RWPE2 (cell line): ENCODE data around the gene P2RX4.

Experiments
- ATAC-seq: fragments of 200-7000 bp; cut with Tn5 transposase; 3 replicates; pipeline ENCODE4 v1.9.1; 2021; ENCODE audit warnings: low read depth
- DNase-seq: peaks from one replicate; pipeline ENCODE4 v3.0.0-alpha.2; 2020; ENCODE audit warnings: low spot score
- H3K27ac ChIP-seq: fragments of 450-650 bp; 2 replicates; pipeline ENCODE4 v1.5.1; 2017; ENCODE audit warnings: mild to moderate bottlenecking; ENCODE audit not compliant: poor library complexity, severe bottlenecking
- H3K27me3 ChIP-seq: fragments of 250-450 bp; sonication (Bioruptor Pico); 2 replicates; pipeline ENCODE4 v1.5.1; 2021; ENCODE audit warnings: mild to moderate bottlenecking, moderate library complexity; ENCODE audit not compliant: insufficient read depth, poor library complexity, severe bottlenecking
- H3K36me3 ChIP-seq: fragments of 250-450 bp; sonication (Bioruptor Pico); 2 replicates; pipeline ENCODE4 v1.5.1; 2020; ENCODE audit warnings: low read depth, mild to moderate bottlenecking, moderate library complexity
- H3K4me1 ChIP-seq: fragments of 250-450 bp; sonication (Bioruptor Pico); 2 replicates; pipeline ENCODE4 v1.5.1; 2021; ENCODE audit warnings: mild to moderate bottlenecking, moderate library complexity; ENCODE audit not compliant: insufficient read depth, poor library complexity, severe bottlenecking
- H3K4me3 ChIP-seq: fragments of 250-450 bp; sonication (Bioruptor Pico); 2 replicates; pipeline ENCODE4 v1.5.1; 2021; ENCODE audit warnings: mild to moderate bottlenecking, moderate library complexity; ENCODE audit not compliant: severe bottlenecking
- H3K9me3 ChIP-seq: fragments of 250-450 bp; sonication (Bioruptor Pico); 2 replicates; pipeline ENCODE4 v1.5.1; 2021; ENCODE audit warnings: mild to moderate bottlenecking, moderate library complexity; ENCODE audit not compliant: severe bottlenecking
- CTCF ChIP-seq: fragments of 450-650 bp; IDR thresholded peaks from one replicate; pipeline ENCODE4 v1.5.1; 2017; ENCODE audit warnings: mild to moderate bottlenecking, moderate library complexity; ENCODE audit not compliant: poor library complexity, severe bottlenecking

The P2RX4 gene

GRCh38 chr12:121236776-121237175, 26.8 kb downstream of the P2RX4 start:
- H3K4me3 ChIP-seq, result no peak overlapping the region
- ATAC-seq (no peak), DNase-seq (no peak)
- no peaks in the 10 kb centered on the region for H3K9me3 ChIP-seq
- no peaks in the 10 kb centered on the region for H3K27me3 ChIP-seq
- H3K36me3 ChIP-seq, result peaks cover 8% of the 10 kb centered on the region
- H3K27ac ChIP-seq, result no peak overlapping the region
- TF ChIP-seq CTCF, result no peak
- no peaks in the 10 kb centered on the region for H3K4me1 ChIP-seq

- ATAC-seq (no peak), DNase-seq (no peak)
- Histone ChIP-seq H3K27ac (no peak overlapping the region), H3K4me1 (no peaks in the 10 kb centered on the region), H3K9me3 (no peaks in the 10 kb centered on the region), H3K27me3 (no peaks in the 10 kb centered on the region), H3K4me3 (no peak overlapping the region), H3K36me3 (peaks cover 8% of the 10 kb centered on the region)
- no peak for TF ChIP-seq CTCF
These were observed 27.5 kb downstream of the P2RX4 start for GRCh38 chr12:121237415-121237814.

- DNase-seq, result no peak
- peaks cover 8% of the 10 kb centered on the region for H3K36me3 ChIP-seq
- no peak overlapping the region for H3K27ac ChIP-seq
- H3K4me3 ChIP-seq, result no peak overlapping the region
- no peaks in the 10 kb centered on the region for H3K27me3 ChIP-seq
- ATAC-seq, result no peak
- TF ChIP-seq CTCF, result no peak
- no peaks in the 10 kb centered on the region for H3K9me3 ChIP-seq
- H3K4me1 ChIP-seq, result no peaks in the 10 kb centered on the region
These were observed 28.2 kb downstream of the P2RX4 start for GRCh38 chr12:121238086-121238485.

- H3K9me3 ChIP-seq, result no peaks in the 10 kb centered on the region
- H3K27me3 ChIP-seq, result no peaks in the 10 kb centered on the region
- no peak overlapping the region for H3K4me3 ChIP-seq
- H3K4me1 ChIP-seq, result no peaks in the 10 kb centered on the region
- no peak overlapping the region for H3K27ac ChIP-seq
- no peak; the same call in 2 of the 3 replicates for ATAC-seq
- DNase-seq, result no peak
- no peak for TF ChIP-seq CTCF
- peaks cover 12% of the 10 kb centered on the region for H3K36me3 ChIP-seq
These were observed 28.8 kb downstream of the P2RX4 start for GRCh38 chr12:121238604-121239350.

GRCh38 chr12:121239351-121240061, 29.6 kb downstream of the P2RX4 start:
- Histone ChIP-seq H3K27ac (no peak overlapping the region), H3K4me3 (no peak overlapping the region)
- DNase-seq, result no peak

More at GRCh38 chr12:121239351-121240061, 29.6 kb downstream of the P2RX4 start:
- peaks cover 12% of the 10 kb centered on the region for H3K36me3 ChIP-seq
- H3K9me3 ChIP-seq, result no peaks in the 10 kb centered on the region
- no peaks in the 10 kb centered on the region for H3K4me1 ChIP-seq
- no peak for ATAC-seq
- no peak for TF ChIP-seq CTCF
- H3K27me3 ChIP-seq, result no peaks in the 10 kb centered on the region
